Measurements from ENCODE around the gene BACE2. TPM values are rescaled to one million over a fixed set of nuclear protein-coding genes. Genes with fewer than 3 reads are reported as not detected.
"Not testable (repeated sequence)": the region's sequence is repeated elsewhere in the genome, so short reads cannot be mapped to it uniquely, and the experiment has no call there.

Gene BACE2
- total RNA-seq, 2 experiments from 2014 or later = 1.6 to 1.7 TPM

DNA sequence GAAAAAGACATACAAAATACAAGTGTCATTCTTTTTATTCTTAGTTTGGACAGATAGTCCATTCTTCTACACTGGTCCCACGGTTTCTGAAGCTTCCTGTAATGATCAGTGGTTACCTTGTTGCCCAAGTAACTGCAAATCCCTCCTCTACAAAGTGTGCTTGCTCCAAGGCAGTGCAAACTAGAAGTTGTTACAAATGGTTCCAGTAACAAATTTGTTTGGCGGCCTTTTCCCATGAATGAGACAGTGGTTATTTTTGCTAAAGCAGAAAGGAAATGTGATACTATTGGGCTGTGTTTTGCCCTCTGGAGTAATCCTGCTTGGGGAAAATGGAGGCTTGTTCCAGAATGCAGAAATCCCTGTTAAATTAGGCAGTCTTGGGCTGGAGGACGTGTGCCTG lies 8.9 kb downstream of the BACE2 start:
- Mint-ChIP-seq H3K4me3 (no peak overlapping the region), H3K27ac (no peak overlapping the region), H3K4me1 (no peaks in the 10 kb centered on the region), H3K36me3 (ENCODE audit: low read depth) (no peaks in the 10 kb centered on the region), H3K27me3 (peaks cover 10% of the 10 kb centered on the region), H3K9me3 (no peaks in the 10 kb centered on the region)
- ChIA-PET CTCF (no interaction called here), POLR2A (no interaction called here)
- DNase-seq = no peak

DNA sequence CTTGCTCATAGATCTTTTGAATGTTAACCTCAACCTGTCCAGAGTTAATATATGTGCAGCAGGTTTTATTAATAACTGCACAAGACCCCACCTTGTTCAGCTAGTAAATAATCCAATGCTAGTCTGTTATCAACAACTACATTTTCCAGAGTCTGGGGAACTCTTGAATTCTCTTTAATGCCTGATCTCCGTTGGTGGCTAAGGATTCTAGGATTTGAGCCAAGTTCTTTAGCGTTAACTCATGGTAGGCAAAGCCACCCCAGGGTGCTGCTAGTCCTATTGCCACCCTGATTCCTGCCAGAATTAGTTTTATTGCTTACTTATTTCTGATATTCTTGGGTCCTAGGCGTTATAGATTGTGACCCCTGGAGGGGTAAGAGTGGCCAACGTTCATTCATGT lies 12.8 kb downstream of the BACE2 start:
- CTCF ChIA-PET = interaction anchor here (1.1 kb wide), 1 partner anchor 14 kb away, joined by 3 read pairs; no protein-coding TSS in a partner anchor
- DNase-seq = no peak
- H3K27me3 Mint-ChIP-seq = peaks cover 10% of the 10 kb centered on the region
- H3K27ac Mint-ChIP-seq = no peak overlapping the region
- POLR2A ChIA-PET = no interaction called here
- H3K4me3 Mint-ChIP-seq = no peak overlapping the region
- H3K36me3 Mint-ChIP-seq (ENCODE audit: low read depth) = no peaks in the 10 kb centered on the region
- H3K9me3 Mint-ChIP-seq = no peaks in the 10 kb centered on the region
- H3K4me1 Mint-ChIP-seq = no peaks in the 10 kb centered on the region

DNA sequence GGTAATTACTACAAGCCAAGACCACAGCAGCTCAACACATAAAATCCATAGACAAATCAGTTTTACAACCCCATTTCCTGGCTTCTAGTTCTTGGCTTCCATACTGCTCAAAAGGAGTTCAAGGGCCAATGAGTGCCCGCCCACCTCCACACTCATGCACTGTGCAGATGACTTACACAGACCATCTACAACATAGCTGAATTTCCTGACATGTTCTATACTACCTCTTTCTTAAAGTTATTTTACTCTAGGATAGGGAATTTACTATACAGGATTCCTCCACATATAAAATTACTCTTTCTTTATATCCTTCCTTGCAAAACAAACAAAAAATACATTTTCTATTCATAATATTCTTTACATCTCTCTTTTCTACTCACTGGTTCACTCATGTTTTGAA lies 14.6 kb downstream of the BACE2 start:
- H3K27me3 Mint-ChIP-seq = peaks cover 10% of the 10 kb centered on the region
- H3K4me1 Mint-ChIP-seq = no peaks in the 10 kb centered on the region
- no peak for DNase-seq
- no peak overlapping the region for H3K27ac Mint-ChIP-seq
- H3K4me3 Mint-ChIP-seq = no peak overlapping the region
- ChIA-PET CTCF (interaction anchor here (1.4 kb wide), 1 partner anchor 31 kb away, joined by 4 read pairs; no protein-coding TSS in a partner anchor), POLR2A (no interaction called here)
- no peaks in the 10 kb centered on the region for H3K9me3 Mint-ChIP-seq
- no peaks in the 10 kb centered on the region for H3K36me3 Mint-ChIP-seq (ENCODE audit: low read depth)

DNA sequence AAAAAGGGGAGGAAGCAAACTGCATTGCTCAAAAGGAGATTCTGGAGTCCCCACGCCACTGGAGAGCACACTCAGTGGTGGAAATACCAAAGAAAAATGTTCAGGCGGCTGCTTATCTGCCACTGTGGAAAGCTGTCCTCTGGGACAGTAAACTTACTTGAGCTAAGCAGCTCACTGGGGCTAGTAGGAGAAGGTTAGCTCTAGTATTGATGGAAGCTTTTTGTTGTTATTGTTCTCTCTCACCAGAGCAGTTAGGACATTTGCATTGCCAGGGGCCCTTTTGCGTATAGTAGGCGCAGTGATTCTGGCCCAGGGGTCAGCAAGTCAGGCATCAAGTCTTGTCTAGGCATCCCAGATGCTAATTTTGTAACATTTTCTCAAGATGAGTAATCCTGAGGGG lies 15.6 kb downstream of the BACE2 start:
- Mint-ChIP-seq H3K4me3 (no peak overlapping the region), H3K27ac (no peak overlapping the region)
- DNase-seq = no peak

DNA sequence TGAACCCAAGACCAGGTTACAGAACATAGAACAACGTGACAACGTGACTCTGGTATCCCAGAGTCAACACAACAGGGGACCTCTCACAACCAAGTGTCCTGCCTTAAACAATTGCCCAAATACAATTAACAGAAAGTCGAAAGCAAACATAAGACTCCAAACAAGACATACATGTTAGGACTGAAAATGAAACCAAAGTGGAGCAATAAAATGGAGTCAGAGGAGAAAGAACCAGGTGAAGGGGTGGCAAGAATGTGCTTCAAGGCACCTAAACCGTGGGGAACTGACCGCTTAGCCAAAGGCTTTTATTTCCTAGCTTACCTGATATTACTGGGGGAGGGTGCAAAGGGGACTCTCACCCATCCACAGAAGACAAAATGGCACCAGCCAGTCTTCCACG lies 17.8 kb downstream of the BACE2 start:
- no peak overlapping the region for H3K27ac Mint-ChIP-seq
- ChIA-PET POLR2A (no interaction called here), CTCF (no interaction called here)
- H3K4me1 Mint-ChIP-seq = no peaks in the 10 kb centered on the region
- H3K9me3 Mint-ChIP-seq = peaks cover 8% of the 10 kb centered on the region
- DNase-seq = no peak
- peaks cover 11% of the 10 kb centered on the region for H3K27me3 Mint-ChIP-seq
- H3K36me3 Mint-ChIP-seq (ENCODE audit: low read depth) = no peaks in the 10 kb centered on the region
- no peak overlapping the region for H3K4me3 Mint-ChIP-seq

More for the DNA sequence above, 15.6 kb downstream of the BACE2 start:
- POLR2A ChIA-PET = no interaction called here
- no peaks in the 10 kb centered on the region for H3K9me3 Mint-ChIP-seq
- no peaks in the 10 kb centered on the region for H3K36me3 Mint-ChIP-seq (ENCODE audit: low read depth)
- no peaks in the 10 kb centered on the region for H3K4me1 Mint-ChIP-seq
- H3K27me3 Mint-ChIP-seq = peaks cover 10% of the 10 kb centered on the region
- CTCF ChIA-PET = interaction anchor here (0.6 to 1.4 kb wide), 2 partner anchors 30 to 188 kb away, joined by 3 to 4 read pairs; no protein-coding TSS in a partner anchor

DNA sequence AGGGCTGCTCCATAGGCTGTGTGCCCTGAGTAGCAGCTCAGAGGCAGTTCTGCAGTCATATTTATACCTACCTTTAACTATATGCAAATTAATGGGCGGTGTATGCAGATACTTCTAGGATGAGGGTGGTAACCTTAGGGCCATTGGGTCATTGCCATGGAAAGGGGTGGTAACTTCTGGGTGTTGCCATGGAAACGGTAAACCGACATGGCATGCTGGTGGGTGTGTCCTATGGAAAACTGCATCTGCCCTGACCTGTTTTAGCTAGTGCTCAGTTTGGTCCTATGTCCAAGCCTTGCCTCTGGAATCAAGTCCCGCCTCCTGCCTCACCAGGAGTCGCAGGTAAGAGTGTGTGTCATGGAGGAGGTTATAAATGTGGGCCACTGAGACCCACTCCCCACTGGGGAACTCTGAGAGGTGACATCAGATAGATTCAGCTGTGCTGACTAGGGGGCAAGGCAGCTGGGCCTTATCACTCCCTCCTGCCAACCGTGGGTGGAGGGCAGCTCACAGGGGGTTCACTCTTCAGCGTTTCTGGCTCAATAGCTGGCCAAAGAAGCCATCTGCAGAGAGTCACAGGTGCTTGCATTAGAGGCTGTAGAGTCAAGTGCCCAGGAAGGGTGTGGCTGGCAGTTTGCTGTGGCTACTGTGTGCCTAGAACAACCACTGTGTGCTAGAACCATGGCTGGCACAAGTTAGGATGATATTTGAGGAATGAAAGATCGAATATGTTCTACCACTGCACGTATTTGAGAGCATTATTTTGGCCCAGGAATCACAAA lies 19.0 kb downstream of the BACE2 start:
- no peaks in the 10 kb centered on the region for H3K36me3 Mint-ChIP-seq (ENCODE audit: low read depth)
- POLR2A ChIA-PET = no interaction called here
- no peaks in the 10 kb centered on the region for H3K4me1 Mint-ChIP-seq
- H3K27ac Mint-ChIP-seq = no peak overlapping the region
- H3K4me3 Mint-ChIP-seq = no peak overlapping the region
- H3K9me3 Mint-ChIP-seq = peaks cover 8% of the 10 kb centered on the region
- H3K27me3 Mint-ChIP-seq = peaks cover 11% of the 10 kb centered on the region
- DNase-seq = no peak
- CTCF ChIA-PET = no interaction called here

DNA sequence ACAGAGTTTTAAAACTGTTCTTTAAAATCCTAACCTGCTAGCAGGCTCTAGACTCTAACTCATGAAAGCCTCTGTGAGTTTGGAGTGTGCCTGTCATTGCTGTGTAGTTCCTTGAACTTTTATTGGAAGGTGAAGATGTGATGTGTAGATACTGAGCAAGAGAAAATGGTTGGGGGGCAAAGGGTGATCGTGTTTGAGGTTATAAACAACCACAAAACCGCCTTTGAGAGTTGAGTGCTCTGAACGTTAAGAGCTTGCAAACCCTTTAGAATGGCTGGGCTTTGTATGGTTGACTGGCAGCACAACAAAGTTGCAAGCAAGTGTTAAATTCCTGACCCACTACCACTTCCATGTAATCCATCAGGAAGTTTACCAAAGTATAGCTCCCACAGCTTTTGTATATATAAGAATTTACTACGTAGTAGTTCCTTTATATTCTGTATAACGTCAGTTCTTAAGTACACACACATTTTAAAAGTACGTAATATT lies 19.6 kb downstream of the BACE2 start:
- Mint-ChIP-seq H3K4me3 (no peak overlapping the region), H3K36me3 (ENCODE audit: low read depth) (no peaks in the 10 kb centered on the region), H3K27ac (no peak overlapping the region), H3K9me3 (peaks cover 8% of the 10 kb centered on the region), H3K4me1 (no peaks in the 10 kb centered on the region), H3K27me3 (peaks cover 11% of the 10 kb centered on the region)
- ChIA-PET CTCF (no interaction called here), POLR2A (no interaction called here)
- no peak for DNase-seq

DNA sequence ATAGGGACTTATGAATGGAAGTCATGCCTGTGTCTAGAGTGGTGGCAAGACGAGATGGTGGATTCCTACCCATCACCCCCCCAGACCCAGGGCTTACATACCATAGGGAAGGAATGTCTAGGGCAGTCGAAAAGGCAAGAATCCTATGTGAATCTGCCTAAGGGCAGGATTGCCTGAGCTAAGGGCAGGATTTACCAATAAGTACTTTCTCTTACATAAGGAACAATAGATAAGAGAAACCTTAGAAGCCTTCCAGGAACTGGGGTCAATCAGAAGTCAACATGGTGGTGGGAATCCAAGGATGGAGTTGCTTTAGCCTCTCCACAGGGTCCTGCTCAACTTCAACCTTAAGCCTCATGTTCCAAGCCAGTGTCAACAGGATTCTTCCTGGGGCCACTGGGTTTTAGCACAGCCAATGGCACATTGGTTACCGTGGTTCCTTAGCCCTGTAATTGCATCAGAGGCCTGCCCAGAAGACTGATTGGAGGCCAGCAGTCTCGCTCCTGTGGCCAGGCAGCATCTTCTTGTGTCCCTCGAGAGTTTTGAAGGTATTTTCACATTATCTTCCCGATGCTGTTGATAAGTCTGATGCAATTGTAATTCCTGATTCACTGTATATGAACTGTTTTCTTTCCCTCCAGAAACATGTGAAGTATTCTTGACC lies 20.7 kb downstream of the BACE2 start:
- Mint-ChIP-seq H3K9me3 (peaks cover 8% of the 10 kb centered on the region), H3K36me3 (ENCODE audit: low read depth) (no peaks in the 10 kb centered on the region), H3K4me3 (no peak overlapping the region), H3K4me1 (no peaks in the 10 kb centered on the region), H3K27me3 (peaks cover 10% of the 10 kb centered on the region), H3K27ac (no peak overlapping the region)
- POLR2A ChIA-PET = no interaction called here
- no peak for DNase-seq
- CTCF ChIA-PET = no interaction called here

DNA sequence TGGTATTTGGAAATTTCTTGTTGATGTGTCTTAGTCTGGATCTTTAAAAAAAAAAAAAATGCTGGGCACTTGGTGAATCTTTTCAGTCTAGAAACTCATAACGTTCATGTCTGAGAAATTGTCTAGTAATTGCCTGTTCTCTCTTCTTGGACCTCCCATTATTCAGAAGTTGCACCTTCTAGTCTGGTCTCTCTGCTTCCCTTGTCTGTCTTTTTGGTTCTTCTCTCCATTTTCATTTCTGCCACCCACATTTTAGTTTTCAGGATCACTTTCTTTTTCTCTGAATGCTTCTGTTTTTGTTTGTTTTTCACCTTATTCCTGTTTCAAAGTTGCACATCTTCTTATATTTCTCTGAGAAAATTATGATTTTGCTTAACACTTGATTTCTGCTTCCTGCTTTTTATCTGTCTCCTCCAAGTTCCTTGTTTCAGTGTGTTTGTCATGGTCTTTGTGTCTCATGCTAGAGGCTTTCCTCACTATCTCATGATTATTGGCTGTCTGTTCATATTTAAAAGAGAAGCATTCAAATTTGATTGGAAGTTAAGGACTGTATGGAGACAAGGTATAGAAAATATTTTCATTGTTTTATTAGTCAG lies 21.3 kb downstream of the BACE2 start:
- no peak overlapping the region for H3K27ac Mint-ChIP-seq
- POLR2A ChIA-PET = no interaction called here
- CTCF ChIA-PET = no interaction called here
- H3K9me3 Mint-ChIP-seq = peaks cover 8% of the 10 kb centered on the region
- DNase-seq = no peak
- H3K27me3 Mint-ChIP-seq = peaks cover 3% of the 10 kb centered on the region
- H3K4me3 Mint-ChIP-seq = no peak overlapping the region
- H3K36me3 Mint-ChIP-seq (ENCODE audit: low read depth) = no peaks in the 10 kb centered on the region
- no peaks in the 10 kb centered on the region for H3K4me1 Mint-ChIP-seq

DNA sequence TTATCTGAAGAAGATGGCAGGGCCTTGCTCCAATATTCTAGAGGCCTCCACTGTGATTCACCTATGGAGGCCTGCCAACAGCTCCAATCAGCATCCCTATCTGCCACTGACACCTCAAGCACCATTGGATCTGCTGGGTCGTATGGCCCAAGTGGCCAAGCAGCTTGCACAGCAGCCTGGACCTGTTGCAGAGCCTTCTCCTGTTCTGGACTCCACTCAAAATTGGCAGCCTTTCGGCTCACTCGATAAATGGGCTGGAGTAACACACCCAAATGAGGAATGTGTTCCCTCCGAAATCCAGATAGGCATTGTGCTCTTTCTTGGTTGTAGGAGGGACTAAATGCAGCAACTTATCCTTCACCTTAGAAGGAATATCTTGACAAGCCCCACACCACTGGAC lies 24.6 kb downstream of the BACE2 start:
- H3K4me1 Mint-ChIP-seq; H3K27ac Mint-ChIP-seq; DNase-seq; CTCF ChIA-PET; POLR2A ChIA-PET; H3K27me3 Mint-ChIP-seq; H3K36me3 Mint-ChIP-seq (ENCODE audit: low read depth); H3K4me3 Mint-ChIP-seq; H3K9me3 Mint-ChIP-seq: not testable (repeated sequence)

DNA sequence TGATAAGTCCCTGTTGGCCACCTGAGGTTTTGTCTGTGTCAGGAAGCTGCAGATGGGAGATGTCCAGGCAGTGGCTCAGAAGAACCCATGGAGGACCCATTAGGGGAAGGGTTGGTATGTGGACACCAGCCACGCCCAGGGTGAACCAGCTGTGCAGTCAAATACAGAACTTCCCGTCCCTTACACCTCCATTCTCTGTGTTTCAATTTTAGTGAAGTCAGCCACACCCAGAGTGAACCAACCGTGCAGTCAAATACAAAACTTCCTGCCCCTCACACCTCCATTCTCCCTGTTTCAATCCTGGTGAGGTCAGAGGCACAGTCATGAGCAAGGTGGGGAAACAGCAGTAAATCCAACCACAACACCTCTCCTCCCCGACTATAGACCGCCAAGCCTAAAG lies 27.4 kb downstream of the BACE2 start:
- Mint-ChIP-seq H3K27me3 (peaks cover 2% of the 10 kb centered on the region), H3K4me1 (no peaks in the 10 kb centered on the region), H3K4me3 (no peak overlapping the region), H3K36me3 (ENCODE audit: low read depth) (no peaks in the 10 kb centered on the region), H3K27ac (no peak overlapping the region), H3K9me3 (peaks cover 1% of the 10 kb centered on the region)
- ChIA-PET POLR2A (no interaction called here), CTCF (no interaction called here)
- no peak for DNase-seq

DNA sequence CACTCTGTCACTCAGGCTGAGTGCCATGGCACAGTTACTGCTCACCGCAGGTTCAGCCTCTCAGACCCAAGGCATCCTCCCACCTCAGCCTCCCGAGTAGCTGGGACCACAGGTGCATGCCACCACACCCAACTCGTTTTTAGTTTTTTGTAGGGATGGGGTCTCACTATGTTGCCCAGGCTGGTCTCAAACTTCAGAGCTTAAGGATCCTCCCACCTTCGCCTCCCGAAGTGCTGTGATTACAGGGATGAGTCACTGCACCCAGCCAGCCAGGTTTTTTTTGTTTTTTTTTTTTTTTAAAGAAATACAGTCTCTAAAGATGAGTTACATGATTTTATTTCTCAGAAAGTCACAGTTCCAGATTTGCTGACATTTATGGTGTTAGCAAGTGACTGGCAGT lies 29.0 kb downstream of the BACE2 start:
- Mint-ChIP-seq H3K27me3 (peaks cover 2% of the 10 kb centered on the region), H3K27ac (no peak overlapping the region), H3K36me3 (ENCODE audit: low read depth) (no peaks in the 10 kb centered on the region), H3K9me3 (no peaks in the 10 kb centered on the region), H3K4me3 (no peak overlapping the region), H3K4me1 (no peaks in the 10 kb centered on the region)
- DNase-seq = no peak
- POLR2A ChIA-PET = no interaction called here
- CTCF ChIA-PET = no interaction called here

DNA sequence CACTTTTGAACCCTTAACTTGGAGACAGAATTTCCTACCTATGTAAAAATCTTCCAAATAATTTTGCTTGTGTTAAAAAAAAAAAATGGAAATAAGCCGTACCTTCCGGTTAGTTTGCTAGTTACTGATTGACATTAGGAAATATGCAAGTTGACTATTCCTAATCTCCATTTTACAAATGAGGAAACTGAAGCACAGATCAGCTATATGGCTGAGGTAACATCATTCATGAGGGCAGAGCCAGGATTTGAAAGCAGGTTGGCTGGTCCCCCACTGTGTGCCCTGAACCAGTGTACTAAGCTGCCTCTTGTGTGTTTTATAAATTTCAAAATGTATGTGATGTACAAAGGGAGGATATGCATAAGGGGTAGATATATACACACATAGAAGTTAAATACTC lies 29.6 kb downstream of the BACE2 start:
- no peaks in the 10 kb centered on the region for H3K9me3 Mint-ChIP-seq
- peaks cover 2% of the 10 kb centered on the region for H3K27me3 Mint-ChIP-seq
- POLR2A ChIA-PET = no interaction called here
- DNase-seq = no peak
- H3K4me3 Mint-ChIP-seq = no peak overlapping the region
- no peaks in the 10 kb centered on the region for H3K4me1 Mint-ChIP-seq
- CTCF ChIA-PET = interaction anchor here (0.7 kb wide), 1 partner anchor 506 kb away, joined by 5 read pairs; no protein-coding TSS in a partner anchor
- no peaks in the 10 kb centered on the region for H3K36me3 Mint-ChIP-seq (ENCODE audit: low read depth)
- no peak overlapping the region for H3K27ac Mint-ChIP-seq

Measured in activated CD4-positive, alpha-beta T cell treated with anti-CD3 and anti-CD28 coated beads, Interleukin-2, amount 10 ng/mL, durations not matched to agents 7 days and 5 days (primary cell).